ENCODE measurements around the gene TEX44. TPM values are rescaled to one million over a fixed set of nuclear protein-coding genes. Genes with fewer than 3 reads are reported as not detected.

The TEX44 gene
- total RNA-seq, 1 donor from 2014 or later, result not detected

- Mint-ChIP-seq H3K4me3 (ENCODE audit: unreplicated experiment) (no peak overlapping the region), H3K4me1 (ENCODE audit: low read depth, unreplicated experiment) (peaks cover 13% of the 10 kb centered on the region), H3K27ac (ENCODE audit: unreplicated experiment) (no peak overlapping the region), H3K9me3 (ENCODE audit: unreplicated experiment) (peaks cover 30% of the 10 kb centered on the region), H3K36me3 (ENCODE audit: low read depth, unreplicated experiment) (peaks cover 7% of the 10 kb centered on the region), H3K27me3 (ENCODE audit: low read depth, unreplicated experiment) (peaks cover 26% of the 10 kb centered on the region)
- no peak overlapping the region for H2AFZ ChIP-seq (ENCODE audit: low read depth, low read length)
- H3K4me1 ChIP-seq (ENCODE audit: insufficient read depth, low read length), result peaks cover 13% of the 10 kb centered on the region
- TF ChIP-seq CTCF (IDR thresholded peaks at IDR 0.05; ENCODE audit: insufficient read depth, low read depth, low read length) (no peak), EZH2 (IDR thresholded peaks at IDR 0.05; ENCODE audit: insufficient read depth, low read length) (no peak)
- peaks cover 4% of the 10 kb centered on the region for H4K20me1 ChIP-seq (ENCODE audit: insufficient read depth, low read length)
- H3K79me2 ChIP-seq (ENCODE audit: insufficient read depth, low read length), result no peaks in the 10 kb centered on the region
- H3K4me3 ChIP-seq (ENCODE audit: insufficient read depth, low read depth, low read length), result no peak overlapping the region
- peaks cover 8% of the 10 kb centered on the region for H3K9me3 ChIP-seq (ENCODE audit: insufficient read depth, low read depth, low read length)
- no peak overlapping the region for H3K9ac ChIP-seq (ENCODE audit: low read length)
- H3K4me2 ChIP-seq (ENCODE audit: low read length), result no peak overlapping the region
- H3K36me3 ChIP-seq (ENCODE audit: insufficient read depth, low read length), result no peaks in the 10 kb centered on the region
- H3K27ac ChIP-seq (ENCODE audit: low read depth, low read length), result no peak overlapping the region
- no peak for DNase-seq (ENCODE audit: low read depth)
- FAIRE-seq, result no peak
- H3K27me3 ChIP-seq (ENCODE audit: insufficient read depth, low read length), result peaks cover 14% of the 10 kb centered on the region
These were observed 43.9 kb upstream of the TEX44 start for GRCh38 chr2:231548752-231549151.

GRCh38 chr2:231549446-231550239, 43.0 kb upstream of the TEX44 start:
- Histone ChIP-seq H4K20me1 (ENCODE audit: insufficient read depth, low read length) (peaks cover 4% of the 10 kb centered on the region), H3K9ac (ENCODE audit: low read length) (no peak overlapping the region), H3K27ac (ENCODE audit: low read depth, low read length) (no peak overlapping the region), H3K27me3 (ENCODE audit: insufficient read depth, low read length) (peaks cover 14% of the 10 kb centered on the region), H3K9me3 (ENCODE audit: insufficient read depth, low read depth, low read length) (peaks cover 8% of the 10 kb centered on the region), H3K4me2 (ENCODE audit: low read length) (no peak overlapping the region), H3K4me3 (ENCODE audit: insufficient read depth, low read depth, low read length) (no peak overlapping the region), H3K36me3 (ENCODE audit: insufficient read depth, low read length) (no peaks in the 10 kb centered on the region), H3K79me2 (ENCODE audit: insufficient read depth, low read length) (no peaks in the 10 kb centered on the region), H3K4me1 (ENCODE audit: insufficient read depth, low read length) (peaks cover 13% of the 10 kb centered on the region), H2AFZ (ENCODE audit: low read depth, low read length) (no peak overlapping the region)
- H3K27ac Mint-ChIP-seq (ENCODE audit: unreplicated experiment), result no peak overlapping the region
- peaks cover 35% of the 10 kb centered on the region for H3K27me3 Mint-ChIP-seq (ENCODE audit: low read depth, unreplicated experiment)
- peaks cover 37% of the 10 kb centered on the region for H3K9me3 Mint-ChIP-seq (ENCODE audit: unreplicated experiment)
- DNase-seq (ENCODE audit: low read depth), result no peak
- FAIRE-seq, result no peak
- TF ChIP-seq EZH2 (IDR thresholded peaks at IDR 0.05; ENCODE audit: insufficient read depth, low read length), result no peak
- TF ChIP-seq CTCF (IDR thresholded peaks at IDR 0.05; ENCODE audit: insufficient read depth, low read depth, low read length), result no peak
- peaks cover 14% of the 10 kb centered on the region for H3K4me1 Mint-ChIP-seq (ENCODE audit: low read depth, unreplicated experiment)
- H3K36me3 Mint-ChIP-seq (ENCODE audit: low read depth, unreplicated experiment), result peaks cover 7% of the 10 kb centered on the region
- H3K4me3 Mint-ChIP-seq (ENCODE audit: unreplicated experiment), result peak overlapping the region; percentile 57

- TF ChIP-seq CTCF (IDR thresholded peaks at IDR 0.05; ENCODE audit: insufficient read depth, low read depth, low read length) (no peak), EZH2 (IDR thresholded peaks at IDR 0.05; ENCODE audit: insufficient read depth, low read length) (no peak)
- Histone ChIP-seq H3K79me2 (ENCODE audit: insufficient read depth, low read length) (no peaks in the 10 kb centered on the region), H3K4me1 (ENCODE audit: insufficient read depth, low read length) (peaks cover 4% of the 10 kb centered on the region), H2AFZ (ENCODE audit: low read depth, low read length) (no peak overlapping the region), H3K27ac (ENCODE audit: low read depth, low read length) (no peak overlapping the region), H3K9ac (ENCODE audit: low read length) (no peak overlapping the region), H4K20me1 (ENCODE audit: insufficient read depth, low read length) (peaks cover 4% of the 10 kb centered on the region), H3K9me3 (ENCODE audit: insufficient read depth, low read depth, low read length) (peaks cover 8% of the 10 kb centered on the region), H3K4me3 (ENCODE audit: insufficient read depth, low read depth, low read length) (no peak overlapping the region), H3K4me2 (ENCODE audit: low read length) (no peak overlapping the region), H3K36me3 (ENCODE audit: insufficient read depth, low read length) (no peaks in the 10 kb centered on the region), H3K27me3 (ENCODE audit: insufficient read depth, low read length) (peaks cover 14% of the 10 kb centered on the region)
- Mint-ChIP-seq H3K27me3 (ENCODE audit: low read depth, unreplicated experiment) (peaks cover 41% of the 10 kb centered on the region), H3K4me1 (ENCODE audit: low read depth, unreplicated experiment) (peaks cover 8% of the 10 kb centered on the region), H3K4me3 (ENCODE audit: unreplicated experiment) (no peak overlapping the region), H3K36me3 (ENCODE audit: low read depth, unreplicated experiment) (peaks cover 7% of the 10 kb centered on the region), H3K9me3 (ENCODE audit: unreplicated experiment) (peaks cover 39% of the 10 kb centered on the region), H3K27ac (ENCODE audit: unreplicated experiment) (no peak overlapping the region)
- DNase-seq (ENCODE audit: low read depth), result no peak
- FAIRE-seq, result no peak
These were observed 39.9 kb upstream of the TEX44 start for GRCh38 chr2:231552752-231553151.

Data from astrocyte (in vitro differentiated cells and primary cell).